GM08714 (cell line): Measurements from ENCODE around the gene ARHGAP26.

Experiments used
- H3K4me3 ChIP-seq: fragments of 200-500 bp; sonication (Bioruptor generic); 2 replicates; pipeline ENCODE4 v1.5.1; 2014; ENCODE audit warnings: mild to moderate bottlenecking, low read length, inconsistent platforms
- ZNF274 ChIP-seq: IDR thresholded peaks from 2 replicates; pipeline ENCODE4 v1.6.1; 2012; ENCODE audit warnings: mild to moderate bottlenecking, low read depth, low read length

The ARHGAP26 gene

DNA sequence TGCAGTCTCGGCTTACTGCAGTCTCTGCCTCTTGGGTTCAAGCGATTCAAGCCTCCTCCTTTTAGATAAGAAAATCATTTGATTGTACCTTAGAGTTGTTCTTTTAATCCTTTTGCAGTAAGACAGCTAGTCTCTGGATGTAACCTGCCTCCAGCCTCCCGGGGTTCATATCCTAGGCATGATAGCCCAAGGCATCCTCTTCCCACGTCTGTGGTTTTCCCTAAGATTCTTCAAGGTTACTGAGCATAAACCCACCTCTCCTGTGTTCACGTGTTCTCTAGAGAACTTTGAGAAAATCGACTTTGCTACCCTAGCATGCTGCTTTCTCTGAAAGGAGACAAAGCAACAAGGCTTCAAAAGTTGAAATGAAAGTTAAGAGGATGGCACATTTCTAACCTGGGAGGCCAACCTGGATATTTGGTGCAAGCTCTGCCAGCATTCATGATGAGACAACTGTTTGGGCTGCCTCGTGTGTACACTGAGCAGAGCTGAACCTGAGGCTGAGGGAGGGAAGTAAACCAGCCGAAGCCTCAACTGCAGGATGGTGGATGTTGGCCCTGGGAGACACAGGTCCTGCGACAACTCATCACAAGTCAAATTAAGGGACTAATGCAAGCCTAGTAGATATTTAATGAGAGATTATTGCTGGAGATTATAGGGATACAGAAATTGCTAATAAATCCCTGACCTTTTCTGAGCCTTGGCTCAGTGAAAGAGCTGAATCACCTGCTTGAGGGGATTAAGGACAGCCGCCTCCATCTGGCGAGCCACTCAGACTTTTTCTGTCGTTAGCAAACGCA is 261.8 kb downstream of the ARHGAP26 start:
- H3K4me3 ChIP-seq = no peak overlapping the region
- no peak for TF ChIP-seq ZNF274

DNA sequence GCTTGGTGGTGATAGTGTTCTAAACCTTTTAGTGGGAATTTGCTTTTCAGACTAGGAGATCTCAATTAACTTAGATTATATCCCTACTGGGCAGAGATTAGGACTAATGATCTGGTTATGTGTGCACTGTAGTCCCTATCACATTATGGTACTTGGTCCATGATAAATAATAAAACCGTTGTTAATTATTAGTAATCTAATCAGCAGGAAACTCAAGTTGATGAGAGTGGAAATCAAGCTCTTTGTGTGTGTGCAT is 262.3 kb downstream of the ARHGAP26 start:
- no peak overlapping the region for H3K4me3 ChIP-seq
- TF ChIP-seq ZNF274 = no peak

GRCh38 chr5:143033535-143034250 is 263.5 kb downstream of the ARHGAP26 start:
- no peak for TF ChIP-seq ZNF274
- no peak overlapping the region for H3K4me3 ChIP-seq

- TF ChIP-seq ZNF274 = no peak
- no peak overlapping the region for H3K4me3 ChIP-seq
These were observed 266.2 kb downstream of the ARHGAP26 start for GRCh38 chr5:143036146-143036927.

GRCh38 chr5:143037071-143037470 is 266.9 kb downstream of the ARHGAP26 start:
- TF ChIP-seq ZNF274 = no peak
- H3K4me3 ChIP-seq = no peak overlapping the region

- no peak for TF ChIP-seq ZNF274
- no peak overlapping the region for H3K4me3 ChIP-seq
These were observed 267.5 kb downstream of the ARHGAP26 start for GRCh38 chr5:143037708-143038107.

GRCh38 chr5:143040622-143041021 is 270.4 kb downstream of the ARHGAP26 start:
- no peak for TF ChIP-seq ZNF274
- H3K4me3 ChIP-seq = no peak overlapping the region

GRCh38 chr5:143041461-143041860 is 271.3 kb downstream of the ARHGAP26 start:
- no peak for TF ChIP-seq ZNF274
- no peak overlapping the region for H3K4me3 ChIP-seq

GRCh38 chr5:143041972-143042770 is 272.0 kb downstream of the ARHGAP26 start:
- no peak for TF ChIP-seq ZNF274
- H3K4me3 ChIP-seq = no peak overlapping the region

DNA sequence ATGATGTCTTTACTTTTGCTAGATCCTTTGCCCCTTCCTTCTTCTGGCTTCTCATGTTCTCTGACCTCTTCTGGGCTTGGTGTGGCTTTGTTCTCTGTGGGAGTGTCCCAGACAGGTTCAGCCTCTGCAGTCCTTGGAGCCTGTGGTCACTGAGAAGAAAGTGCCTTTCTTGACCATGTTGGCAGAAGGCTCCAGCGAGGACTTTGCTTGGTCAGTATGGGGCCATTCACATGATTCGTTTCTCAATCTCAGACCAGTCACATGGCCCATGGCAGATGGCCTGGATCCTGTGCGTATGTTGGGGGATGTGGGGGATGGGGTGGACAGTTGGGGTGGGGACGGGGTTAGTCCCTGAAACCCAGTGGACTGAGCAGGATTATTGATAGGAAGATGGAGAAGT is 274.1 kb downstream of the ARHGAP26 start:
- H3K4me3 ChIP-seq = no peak overlapping the region
- TF ChIP-seq ZNF274 = no peak

- no peak overlapping the region for H3K4me3 ChIP-seq
- no peak for TF ChIP-seq ZNF274
These were observed 274.9 kb downstream of the ARHGAP26 start for GRCh38 chr5:143045062-143045461.

DNA sequence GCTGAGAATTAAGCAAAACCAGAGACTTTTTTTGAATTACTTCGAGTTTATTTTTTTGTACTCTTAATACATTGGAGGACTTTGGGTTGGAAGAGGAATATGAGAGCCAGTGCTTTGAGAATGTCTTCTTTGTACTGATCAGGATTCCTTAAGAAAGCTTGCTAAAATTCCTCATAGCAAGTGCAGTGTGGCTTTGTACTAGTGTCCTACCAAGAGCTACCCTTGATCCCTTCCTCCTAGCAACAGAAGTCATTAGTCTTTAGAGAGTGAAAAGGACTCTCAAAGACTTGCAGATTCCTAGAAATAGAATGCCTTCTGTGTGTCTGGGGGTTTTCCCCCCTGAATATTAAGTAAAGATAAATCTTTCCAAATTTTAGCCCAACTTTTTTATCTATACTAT is 276.1 kb downstream of the ARHGAP26 start:
- TF ChIP-seq ZNF274 = no peak
- H3K4me3 ChIP-seq = no peak overlapping the region

DNA sequence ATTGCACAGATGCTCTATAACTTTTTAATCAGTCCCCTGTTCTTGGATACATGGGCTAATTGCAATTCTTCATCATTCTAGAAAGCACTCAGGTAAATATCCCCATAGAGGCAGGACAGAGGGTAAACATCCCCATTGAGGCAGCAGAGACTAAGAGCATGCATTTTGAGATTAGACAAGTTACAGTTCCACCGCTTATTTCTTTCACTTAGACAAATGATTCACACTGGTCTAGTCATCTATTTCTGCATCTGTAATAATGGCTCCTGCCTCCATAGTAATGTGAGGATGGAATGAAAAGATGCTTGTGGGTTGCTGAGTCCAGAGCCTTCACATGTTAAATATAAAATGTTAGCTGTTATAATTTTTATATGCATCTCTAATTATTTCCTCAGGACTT is 276.9 kb downstream of the ARHGAP26 start:
- no peak for TF ChIP-seq ZNF274
- no peak overlapping the region for H3K4me3 ChIP-seq

DNA sequence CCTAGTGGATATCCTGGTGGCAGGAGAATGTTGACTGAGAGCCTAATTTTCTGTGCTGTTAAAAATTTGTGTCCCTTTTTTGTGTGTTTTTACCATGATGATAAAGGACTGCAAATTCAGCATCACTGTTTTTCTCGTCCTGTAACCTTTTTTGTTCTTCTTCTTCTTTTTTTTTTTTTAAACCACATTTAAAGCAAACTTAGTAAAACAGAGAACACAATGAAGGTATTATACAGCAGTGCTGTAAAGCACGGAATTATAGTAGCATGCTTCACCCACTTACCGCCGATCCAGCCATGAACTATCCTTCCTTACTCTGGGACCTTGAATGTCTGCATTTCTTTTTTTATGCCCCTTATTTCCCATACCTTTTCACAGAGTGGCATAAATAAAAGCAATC is 280.0 kb downstream of the ARHGAP26 start:
- no peak overlapping the region for H3K4me3 ChIP-seq
- TF ChIP-seq ZNF274 = no peak
